ENCODE results near the gene CELSR3.
A peak's percentile ranks its signal among the peaks of the same experiment; 100 is the strongest.

CELSR3 gene

DNA sequence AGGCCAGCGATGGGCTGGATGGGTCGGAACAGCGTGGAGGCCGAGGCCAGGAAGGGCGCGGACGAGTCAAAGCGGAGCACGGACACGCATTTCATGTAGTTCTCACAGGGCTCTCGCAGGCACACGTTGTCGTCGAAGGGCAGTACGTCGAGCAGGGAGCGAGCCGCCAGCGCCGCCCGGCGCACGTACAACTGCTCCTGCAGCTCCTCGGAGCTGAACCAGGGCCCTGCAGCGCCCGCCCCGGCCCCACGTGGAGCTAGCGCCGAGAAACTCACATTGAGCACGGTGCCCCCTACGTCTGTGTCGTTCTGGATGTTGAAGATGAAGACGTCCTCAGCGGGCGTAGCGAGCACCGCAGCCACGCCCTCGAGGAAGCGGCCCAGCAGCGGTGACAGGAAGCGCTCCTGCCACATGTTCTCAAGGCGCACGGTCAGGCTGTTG is 5.8 kb downstream of the CELSR3 start:
- no peak for DNase-seq

DNA sequence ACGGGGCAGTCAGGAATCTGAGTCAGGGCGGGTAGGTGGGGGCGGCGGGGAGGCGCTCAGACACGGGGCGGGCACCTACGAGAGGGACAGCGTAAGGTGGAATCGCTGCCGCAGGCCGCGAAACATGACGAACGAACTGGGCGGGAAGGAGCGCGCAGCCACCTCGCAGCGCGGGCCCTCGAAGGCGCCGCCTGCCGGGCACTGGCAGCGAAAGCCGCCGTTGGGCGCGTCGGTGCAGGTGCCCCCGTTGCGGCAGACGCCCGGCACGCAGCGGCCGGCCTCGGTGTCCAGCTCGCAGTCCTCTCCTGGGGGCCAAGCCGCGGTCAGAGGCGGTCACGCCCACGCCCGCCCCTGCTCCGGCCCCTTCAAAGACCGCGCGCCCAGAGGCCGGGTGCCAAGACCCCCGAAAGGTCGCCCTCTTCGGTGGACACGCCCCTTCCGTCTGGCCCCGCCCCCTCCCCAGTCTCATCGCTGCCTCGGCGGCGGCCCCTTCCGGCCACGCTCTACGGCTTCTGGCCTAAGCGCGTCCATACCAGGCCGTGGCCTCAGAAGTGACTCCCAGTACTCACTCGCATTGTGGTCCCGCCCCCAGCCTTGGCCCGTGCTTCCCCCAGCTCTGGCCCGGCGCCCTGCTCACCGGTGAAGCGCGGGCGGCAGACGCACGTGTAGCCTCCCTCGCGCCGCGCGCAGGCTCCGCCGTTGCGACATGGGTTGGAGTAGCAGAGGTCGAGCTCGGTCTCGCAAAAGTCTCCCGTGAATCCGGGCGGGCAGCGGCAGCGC is 6.4 kb downstream of the CELSR3 start:
- no peak for DNase-seq

DNA sequence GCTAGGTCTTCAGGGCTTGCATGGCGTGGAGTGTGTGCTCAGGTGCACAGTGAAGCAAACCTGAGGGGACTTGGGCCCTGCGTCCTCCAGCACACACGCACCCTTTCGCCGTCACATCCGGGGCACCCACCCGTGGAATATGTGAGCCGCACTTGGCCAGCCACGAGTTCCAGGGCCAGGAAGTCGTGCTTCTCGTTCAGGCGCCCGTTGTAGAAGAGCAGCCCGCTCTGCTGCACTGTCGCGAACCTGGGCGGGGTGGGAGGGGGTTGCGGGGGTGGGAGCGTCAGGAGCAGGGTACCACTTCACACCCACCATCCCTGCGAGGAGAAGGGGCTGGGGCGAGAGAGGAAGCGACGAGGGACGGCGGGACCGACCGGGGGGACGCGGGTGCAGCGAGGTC is 7.1 kb downstream of the CELSR3 start:
- no peak for DNase-seq

DNA sequence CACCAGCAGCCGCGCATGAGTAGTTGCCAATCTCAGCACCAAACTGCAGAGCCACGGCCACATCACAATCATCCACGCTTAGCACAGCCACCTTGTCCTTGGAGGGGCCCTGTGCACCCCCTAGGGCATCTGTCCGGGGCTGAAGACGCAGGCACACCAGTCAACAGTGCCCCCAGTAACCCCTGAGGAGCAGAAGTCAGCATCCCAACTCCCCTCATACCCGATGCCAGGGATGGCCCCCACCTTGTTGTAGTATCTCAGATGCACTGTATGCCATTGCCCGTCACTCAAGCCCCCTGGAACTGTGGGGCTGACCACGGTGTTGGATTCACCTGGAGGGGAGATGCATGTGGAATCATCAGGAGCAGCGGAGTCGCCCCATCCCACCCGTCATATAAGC is 7.6 kb downstream of the CELSR3 start:
- no peak for DNase-seq

DNA sequence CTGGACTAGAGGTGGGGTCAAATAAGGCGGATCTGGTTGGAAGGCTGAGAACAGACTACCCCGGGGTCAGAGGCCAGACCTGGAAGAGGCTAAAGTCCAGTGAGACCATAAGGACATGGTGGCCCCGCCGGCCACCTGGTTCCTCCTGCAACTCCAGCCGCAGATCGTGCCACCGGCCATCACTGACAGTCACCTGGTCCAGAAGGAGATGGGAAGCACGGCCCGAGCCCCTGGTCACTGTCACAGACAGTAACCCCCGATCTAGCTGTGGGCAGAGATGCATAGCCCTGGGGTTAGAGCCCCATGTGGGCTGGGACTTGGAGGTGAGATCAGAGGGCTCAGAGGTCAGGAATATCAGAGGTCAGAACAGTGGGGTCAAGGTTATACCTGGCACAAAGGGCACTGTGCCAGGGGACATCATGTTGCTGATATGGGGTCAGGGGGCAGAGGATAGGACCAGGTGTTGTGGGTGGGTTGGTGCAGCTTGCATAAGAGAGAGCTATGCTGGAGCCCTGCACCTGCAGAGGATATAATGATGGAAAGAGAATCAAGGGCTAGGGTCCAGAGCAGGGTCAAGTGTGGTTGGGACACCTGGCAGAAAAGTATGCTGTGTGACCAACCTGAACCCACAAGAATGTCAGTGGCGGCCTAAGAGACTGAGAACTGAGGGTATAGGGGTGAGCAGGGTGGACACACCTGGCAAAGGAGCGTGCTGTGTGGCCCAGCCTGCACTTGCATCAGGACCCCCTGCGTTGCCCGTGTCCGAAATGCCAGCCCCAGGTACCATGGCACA is 9.6 kb downstream of the CELSR3 start:
- DNase-seq: no peak

DNA sequence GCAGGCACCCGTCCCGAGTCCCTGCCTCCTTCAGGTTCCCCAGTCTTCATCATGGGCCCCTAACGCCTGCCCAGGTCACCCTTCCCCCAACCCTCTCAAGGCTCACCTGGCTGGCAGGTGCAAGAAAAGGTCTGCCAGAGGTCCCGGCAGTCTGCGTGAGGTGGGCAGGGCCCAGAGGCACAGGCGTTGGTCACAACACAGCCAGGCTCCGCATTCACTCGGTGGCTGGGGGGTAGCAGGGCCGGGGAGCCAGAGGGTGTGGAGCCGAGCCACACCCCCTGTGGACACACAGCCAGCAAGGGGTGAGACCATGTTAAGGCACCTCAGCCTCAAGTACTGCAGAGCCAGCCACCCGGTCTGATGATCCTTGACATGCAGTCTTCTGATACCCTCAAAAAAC is 10.9 kb downstream of the CELSR3 start:
- no peak for DNase-seq

DNA sequence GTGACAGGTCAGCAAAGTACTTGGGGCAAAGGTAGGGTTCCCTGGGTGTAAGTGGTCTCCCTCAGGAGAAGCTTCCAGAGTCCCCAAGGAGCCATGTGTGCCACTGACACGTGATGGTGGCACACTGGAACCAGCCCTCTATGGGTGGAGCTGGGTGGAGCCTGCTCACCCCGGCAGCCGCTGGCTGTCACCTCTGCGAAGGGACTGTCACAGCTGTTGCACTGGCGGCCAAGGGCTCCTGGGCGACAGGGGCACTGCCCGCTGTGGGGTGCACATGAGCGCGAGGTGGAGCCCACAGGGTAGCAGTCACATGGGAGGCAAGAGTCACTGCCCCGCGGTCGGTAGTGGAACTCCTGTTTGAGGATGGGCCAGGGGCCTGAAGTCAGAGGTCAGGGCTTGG is 12.0 kb downstream of the CELSR3 start:
- no peak for DNase-seq

DNA sequence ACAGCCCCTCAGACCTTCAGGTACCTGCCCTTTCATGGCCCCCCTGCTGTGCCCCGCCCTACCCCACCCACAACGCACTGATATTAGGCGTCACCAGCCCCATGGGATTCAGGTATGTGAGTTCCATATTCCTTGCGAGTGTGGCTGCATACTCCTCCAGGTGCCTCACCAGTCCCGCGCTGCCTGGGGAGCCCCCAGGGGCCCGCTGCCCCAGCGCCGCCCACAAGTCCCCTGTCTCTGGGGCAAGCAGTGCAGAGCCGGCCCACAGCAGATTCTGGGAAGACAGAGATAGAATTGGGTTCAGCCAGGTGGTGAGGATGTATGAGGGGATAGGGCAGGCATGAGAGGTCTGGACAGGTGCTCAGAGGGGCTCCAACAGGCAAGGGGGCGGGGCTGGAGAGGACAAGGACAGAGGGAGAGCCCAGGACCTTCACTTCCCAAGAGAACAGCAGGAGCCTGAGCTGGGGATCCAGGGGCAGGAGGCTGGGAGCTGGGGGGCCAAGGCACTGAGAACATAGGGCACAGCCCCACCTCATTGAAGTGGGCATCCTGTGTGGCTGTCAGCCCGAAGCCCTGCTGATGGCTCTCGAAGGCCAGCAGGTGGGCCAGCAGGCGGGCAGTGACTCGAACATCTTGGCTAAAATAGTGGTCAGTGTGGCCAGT is 14.4 kb downstream of the CELSR3 start:
- DNase-seq: no peak

DNA sequence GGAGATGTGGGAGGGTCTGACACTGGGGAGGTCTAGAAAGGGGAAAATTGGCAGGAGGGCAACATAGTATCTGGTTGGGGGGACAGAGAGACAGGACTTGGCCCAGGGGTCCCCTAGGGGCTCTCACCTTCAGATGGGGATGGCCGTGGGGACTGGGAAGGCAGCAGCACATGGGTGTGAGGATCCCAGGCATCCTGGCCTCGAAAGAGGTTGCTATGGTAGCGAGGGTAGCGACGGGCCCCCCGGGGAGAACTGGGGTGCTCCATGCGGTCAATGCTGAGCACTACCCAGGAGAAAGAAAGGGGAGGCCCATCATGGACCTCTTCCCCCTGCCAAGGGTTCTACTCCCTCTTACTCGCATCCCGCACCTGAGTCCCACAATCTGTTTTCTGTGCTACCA is 15.0 kb downstream of the CELSR3 start:
- DNase-seq: no peak

DNA sequence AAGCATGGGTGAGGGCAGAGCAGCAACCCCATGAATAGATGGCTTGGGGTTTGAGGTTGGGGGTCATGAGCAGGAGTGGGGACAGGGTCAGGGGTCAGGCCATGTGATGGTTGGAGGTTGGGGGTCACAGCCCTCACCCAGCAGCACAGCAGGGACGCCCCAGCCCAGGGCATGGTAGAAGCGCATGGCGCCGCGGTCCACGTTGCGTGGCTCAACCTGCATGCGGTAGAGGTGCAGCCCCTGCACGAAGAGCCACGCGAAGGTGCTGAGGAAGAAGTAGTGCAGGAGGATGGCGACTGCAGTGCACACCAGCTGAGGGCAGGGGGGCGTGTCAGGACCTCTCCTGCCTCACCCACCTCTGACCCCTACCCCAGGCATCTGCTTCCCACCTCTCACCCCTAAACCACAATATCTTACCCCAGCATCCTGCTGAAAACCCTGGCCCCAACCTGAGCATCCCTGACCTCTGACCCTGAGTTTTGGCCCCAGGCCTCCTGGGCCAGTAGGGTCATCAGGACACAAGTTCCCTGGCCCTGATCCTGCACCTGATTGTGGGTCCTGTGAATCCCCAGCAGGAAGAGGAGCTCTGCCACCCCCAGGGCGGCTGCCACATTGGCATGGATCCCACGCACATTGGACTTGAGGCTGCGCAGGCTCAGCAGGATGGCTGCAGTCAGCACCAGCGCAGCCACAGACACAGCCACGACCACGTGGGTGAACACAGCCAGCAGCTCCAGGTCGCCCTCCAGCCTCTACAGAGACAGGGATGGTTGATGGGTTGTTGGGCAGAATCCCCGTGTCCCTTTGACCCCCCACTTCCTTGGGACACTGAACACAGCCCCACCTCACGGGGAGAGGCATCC is 17.6 kb downstream of the CELSR3 start:
- DNase-seq: no peak

DNA sequence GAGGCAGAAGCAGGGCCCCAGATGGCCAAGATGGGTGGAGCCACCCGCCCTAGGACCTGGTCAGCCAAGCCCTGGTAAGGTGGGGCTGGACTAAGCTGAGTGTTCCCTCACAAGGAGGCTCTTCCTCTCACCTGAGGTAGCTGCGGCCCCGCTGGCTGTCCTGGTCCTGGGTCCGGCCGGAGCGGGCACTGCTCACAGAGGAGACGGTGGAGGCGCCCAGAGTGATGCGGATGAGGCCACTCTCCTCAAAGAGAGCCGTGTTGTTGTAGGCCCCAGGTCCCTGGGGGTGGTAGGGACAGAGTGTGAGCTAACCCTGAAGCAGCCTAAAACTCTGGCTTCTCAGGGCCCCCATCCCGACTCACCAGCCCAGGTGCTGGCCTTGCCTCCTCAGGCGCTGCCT is 20.1 kb downstream of the CELSR3 start:
- no peak for DNase-seq

DNA sequence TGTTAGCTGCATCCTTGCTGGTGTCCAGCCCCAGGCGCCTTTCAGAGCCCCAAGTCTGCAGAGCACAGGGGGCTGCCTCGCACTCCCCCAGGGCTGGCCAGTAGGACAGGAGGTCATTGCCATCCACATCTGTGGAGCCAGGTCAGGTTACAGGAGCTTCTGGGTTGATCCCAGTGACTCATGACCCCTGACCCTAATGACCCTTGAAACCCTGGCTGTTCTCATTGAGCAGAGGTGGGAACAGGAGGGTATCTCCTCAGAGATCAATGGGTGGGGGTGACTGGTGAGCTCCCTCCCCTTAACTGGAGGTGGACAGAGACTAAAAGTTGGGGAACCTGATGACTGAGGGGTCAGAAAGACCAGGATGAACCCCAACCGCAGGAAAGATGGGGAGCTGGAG is 21.3 kb downstream of the CELSR3 start:
- no peak for DNase-seq

DNA sequence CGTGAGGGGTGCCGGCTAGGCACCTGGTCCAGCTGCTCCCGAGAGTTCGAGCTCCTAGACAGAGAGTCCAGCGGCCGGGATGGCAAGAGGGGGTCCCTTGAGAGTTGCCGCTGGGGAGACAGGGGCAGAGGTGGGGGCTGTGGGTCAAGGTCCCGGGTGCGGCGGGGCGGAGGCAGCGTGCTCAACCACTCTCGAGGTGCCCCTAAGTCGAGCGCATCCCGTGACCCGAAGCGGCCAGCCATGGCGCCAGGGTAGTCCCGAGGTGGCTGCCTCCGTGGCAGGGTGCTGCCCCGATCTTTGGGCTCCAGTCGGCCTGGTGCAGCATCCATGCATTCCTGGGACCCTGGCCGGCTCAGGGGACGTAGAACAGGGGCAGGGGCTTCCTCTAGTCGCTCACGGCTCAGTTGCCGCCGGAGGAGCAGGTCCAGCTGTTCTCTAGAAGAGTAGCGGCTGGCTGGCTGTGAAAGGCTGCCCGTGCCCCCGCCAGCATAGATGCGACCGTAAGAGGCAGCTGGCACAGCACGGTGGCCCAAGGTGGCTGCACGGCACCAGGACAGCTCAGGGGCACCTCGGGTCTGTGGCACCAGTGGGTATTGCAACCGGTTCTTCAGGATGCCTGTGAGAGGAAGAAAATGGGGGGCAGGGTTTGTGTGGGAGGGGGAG is 22.6 kb downstream of the CELSR3 start:
- DNase-seq: no peak

DNA sequence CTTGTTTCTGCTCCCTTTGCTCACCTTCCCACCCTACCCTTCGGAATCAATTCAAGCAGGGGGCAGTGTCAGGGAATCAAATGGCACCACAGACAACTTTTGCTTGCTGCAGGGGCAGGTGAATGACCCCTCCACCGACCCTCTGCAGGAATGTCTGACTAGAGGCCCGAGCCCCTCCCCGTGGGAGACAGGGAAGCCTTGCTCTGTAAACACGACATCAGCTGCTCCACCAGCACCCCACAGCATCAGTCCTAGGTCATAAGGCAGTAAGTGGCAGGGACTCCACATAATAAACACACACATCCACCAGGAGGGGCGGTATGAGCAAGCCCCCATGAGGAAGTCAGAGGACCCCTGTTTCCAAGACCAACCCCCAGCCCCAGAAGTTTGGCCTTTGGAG is 25.4 kb downstream of the CELSR3 start:
- no peak for DNase-seq

DNA sequence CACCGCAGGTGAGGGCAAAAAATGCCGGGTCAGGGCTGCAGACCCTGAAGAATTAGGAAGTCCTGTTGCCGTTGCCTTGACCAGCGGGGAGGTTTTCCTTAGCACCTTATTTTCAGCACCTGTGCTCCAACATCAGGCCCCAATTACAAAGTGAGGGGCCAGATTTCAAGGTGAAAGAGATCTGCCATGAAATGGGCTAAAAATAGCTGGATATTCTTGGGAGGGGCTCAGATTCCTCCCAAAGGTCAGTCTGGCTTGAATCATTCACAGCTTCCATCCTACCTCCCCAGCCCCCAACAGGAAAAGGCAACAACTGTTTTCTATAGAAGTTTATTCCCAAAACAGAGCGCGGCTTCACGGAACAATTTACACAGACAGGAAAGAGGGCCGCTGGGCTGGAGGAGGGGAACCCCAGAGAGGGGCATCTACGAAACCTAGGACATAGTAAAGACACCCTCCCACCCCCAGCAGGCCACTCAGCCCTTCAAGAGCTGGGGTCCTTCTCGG is 26.5 kb downstream of the CELSR3 start:
- DNase-seq: no peak

DNA sequence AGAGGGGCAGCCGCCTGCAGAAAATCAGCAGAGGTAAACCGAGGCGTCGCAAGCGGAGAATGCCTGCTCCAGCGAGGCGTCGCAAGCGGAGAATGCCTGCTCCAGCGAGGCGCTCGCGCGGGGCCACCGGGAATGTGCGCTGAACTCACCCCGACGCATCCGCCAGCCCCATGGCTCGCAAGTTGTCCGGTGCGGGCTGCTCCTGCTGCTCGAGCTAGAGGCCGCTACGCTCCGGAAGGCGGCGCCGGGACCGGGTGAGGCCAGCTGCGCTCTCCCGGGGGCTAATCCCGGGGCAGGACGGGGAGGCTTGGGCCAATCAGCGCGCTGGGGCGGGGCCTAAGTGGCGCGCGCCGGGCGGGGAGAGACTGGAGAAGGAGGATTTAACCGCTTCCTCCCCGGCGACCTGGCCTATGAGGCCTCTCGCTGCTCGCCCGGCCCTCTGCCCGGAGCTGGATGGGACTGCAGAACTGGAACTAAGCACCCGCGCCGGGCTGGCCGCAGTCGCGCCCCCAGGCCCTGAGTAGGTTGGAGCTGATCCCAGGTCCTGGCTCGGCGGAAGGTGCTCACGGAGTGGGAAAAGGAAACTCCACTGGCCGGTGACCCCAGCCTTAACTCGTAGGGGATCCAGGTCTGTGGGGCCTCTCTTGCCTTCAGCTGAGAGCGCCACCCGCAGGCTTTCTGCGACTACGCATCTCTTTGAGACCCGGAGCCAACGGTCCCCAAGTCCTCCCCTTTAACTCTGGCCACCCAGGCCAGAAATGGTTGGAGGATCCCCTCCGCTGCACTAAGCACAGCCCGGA is 27.3 kb downstream of the CELSR3 start, which contains the start of gene SLC26A6:
Gene SLC26A6, minus strand, starts transcription at position 240 of the 800 bp plus-strand sequence. Its CDS starts 68 bp downstream, at position 172.
- peak; percentile 82 for DNase-seq

DNA sequence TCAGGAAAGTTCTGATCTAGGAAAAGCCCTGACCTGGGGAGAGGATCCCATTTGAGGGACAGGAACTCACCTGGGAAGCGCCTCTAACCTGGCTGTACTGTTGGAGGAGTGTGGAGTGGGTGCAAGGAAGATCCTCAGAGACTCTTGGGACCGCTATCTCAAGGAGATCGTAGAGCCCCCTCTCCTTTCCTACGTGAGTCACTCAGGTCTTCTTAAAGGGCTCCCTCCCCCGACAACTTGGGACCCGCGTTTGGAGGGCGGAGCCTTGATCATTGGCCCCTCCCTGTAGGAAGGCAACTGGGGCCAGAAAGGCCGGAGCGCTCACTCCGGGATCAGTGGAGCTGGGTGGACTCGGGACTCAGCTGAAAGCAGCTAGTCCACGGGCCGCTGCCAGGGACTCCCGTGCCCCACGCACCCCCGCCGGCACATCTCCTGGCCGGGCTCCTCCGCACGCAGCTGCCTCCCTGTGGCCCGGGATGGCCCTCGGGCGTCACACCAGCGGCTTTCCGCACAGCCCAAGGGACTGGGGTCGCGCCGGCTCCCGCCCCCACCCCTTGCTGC is 27.9 kb downstream of the CELSR3 start:
- no peak for DNase-seq

DNA sequence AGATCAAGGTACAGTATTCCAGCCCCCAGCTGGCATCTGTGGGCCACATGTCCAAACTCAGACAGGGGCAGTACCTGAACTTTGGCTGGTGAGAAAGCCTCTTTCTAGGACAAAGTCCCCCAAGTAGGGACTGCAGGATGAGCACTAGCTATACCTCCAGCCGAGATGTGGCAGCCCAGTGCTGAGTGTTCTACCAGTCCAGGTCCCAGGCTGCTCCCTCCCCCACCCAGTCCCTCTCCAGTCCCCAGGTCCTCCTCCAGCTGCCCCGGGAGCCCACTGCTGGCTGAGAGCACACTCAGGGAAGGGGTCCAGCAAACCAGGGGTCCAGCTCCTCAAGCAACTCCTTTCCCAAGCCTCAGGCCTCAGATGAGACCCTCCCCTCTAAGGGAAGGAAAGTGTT is 28.9 kb downstream of the CELSR3 start:
- no peak for DNase-seq

DNA sequence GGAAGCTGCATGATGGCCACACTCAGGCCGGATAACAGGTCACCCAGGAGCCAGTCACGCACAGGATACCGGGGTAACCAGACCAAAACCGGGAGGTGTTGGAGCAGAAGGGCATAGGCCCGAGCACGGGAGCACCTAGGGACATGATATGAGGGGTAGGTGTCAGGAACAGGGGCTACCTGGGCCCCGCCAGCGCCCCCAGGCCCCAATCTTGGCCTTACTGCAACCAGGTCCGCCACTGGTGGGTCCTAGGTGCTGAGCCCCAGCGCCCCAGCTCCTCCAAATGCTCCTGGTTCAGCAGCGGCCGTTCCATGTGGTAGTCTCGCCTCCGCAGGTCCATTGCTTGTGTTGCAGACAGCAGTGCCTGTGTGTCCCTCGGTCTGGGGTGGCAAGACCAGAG is 29.4 kb downstream of the CELSR3 start:
- DNase-seq: no peak

Measured in NCI-H2171 (cell line).